ENCODE data around the gene ADAMTS17.
A peak's percentile ranks its signal among the peaks of the same experiment; 100 is the strongest.
"Not testable (repeated sequence)": the region's sequence is repeated elsewhere in the genome, so short reads cannot be mapped to it uniquely, and the experiment has no call there.

The ADAMTS17 gene

DNA sequence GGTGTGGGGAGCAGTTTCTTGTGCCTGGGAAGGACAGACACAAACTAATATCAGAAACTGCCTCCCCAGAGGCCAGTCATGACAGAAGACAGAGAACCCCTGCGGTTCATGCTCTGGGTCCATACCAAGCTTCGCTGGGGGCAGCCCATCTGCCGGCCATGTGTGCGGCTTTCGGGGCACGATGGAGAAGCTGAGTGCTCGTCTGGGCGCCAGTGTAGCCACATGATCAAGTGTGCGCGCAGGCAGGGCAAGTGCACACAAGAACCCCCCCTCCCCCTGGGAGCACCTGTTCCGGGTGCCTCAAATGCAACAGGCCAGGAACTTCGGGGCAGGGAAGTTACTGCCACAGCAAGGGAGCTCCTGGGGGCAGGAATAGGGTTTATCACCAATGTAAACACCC lies 1.8 kb downstream of the ADAMTS17 start:
- Histone ChIP-seq H3K79me2 (no peaks in the 10 kb centered on the region), H3K27ac (no peak overlapping the region), H3K9me3 (ENCODE audit: control insufficient read depth, low read length) (no peaks in the 10 kb centered on the region), H3K9ac (no peak overlapping the region), H2AFZ (no peak overlapping the region), H3K27me3 (ENCODE audit: control insufficient read depth, insufficient read depth, low read length) (no peaks in the 10 kb centered on the region), H3K4me3 (ENCODE audit: low read depth, low read length) (no peak overlapping the region), H3K4me2 (ENCODE audit: low read length) (no peak overlapping the region), H3K36me3 (ENCODE audit: control insufficient read depth, insufficient read depth, low read length) (no peaks in the 10 kb centered on the region), H3K4me1 (no peaks in the 10 kb centered on the region)
- TF ChIP-seq, protein P1, sequence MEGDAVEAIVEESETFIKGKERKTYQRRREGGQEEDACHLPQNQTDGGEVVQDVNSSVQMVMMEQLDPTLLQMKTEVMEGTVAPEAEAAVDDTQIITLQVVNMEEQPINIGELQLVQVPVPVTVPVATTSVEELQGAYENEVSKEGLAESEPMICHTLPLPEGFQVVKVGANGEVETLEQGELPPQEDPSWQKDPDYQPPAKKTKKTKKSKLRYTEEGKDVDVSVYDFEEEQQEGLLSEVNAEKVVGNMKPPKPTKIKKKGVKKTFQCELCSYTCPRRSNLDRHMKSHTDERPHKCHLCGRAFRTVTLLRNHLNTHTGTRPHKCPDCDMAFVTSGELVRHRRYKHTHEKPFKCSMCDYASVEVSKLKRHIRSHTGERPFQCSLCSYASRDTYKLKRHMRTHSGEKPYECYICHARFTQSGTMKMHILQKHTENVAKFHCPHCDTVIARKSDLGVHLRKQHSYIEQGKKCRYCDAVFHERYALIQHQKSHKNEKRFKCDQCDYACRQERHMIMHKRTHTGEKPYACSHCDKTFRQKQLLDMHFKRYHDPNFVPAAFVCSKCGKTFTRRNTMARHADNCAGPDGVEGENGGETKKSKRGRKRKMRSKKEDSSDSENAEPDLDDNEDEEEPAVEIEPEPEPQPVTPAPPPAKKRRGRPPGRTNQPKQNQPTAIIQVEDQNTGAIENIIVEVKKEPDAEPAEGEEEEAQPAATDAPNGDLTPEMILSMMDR (IDR thresholded peaks at IDR 0.05) = no peak

DNA sequence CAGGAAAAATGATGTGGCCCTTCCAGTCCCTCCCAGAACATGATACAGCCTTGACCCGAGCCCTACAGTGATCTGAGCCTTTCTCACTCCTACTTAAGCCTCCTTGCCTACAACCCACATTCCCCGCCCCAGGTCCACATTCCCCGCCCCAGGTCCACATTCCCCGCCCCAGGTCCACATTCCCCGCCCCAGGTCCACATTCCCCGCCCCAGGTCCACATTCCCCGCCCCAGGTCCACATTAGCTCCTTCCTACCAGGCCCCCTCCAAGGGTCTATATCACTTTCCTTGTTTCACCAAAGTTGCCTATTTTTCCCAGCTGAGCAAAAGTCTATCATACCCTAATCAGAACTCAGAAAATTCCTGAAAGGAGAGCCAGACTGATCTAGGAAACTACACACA lies 2.3 kb downstream of the ADAMTS17 start:
- not testable (repeated sequence) for H3K9me3 ChIP-seq (ENCODE audit: control insufficient read depth, low read length); H3K4me2 ChIP-seq (ENCODE audit: low read length); H3K9ac ChIP-seq; H3K4me1 ChIP-seq; H3K36me3 ChIP-seq (ENCODE audit: control insufficient read depth, insufficient read depth, low read length); H3K79me2 ChIP-seq; H3K4me3 ChIP-seq (ENCODE audit: low read depth, low read length); H3K27ac ChIP-seq; H2AFZ ChIP-seq; H3K27me3 ChIP-seq (ENCODE audit: control insufficient read depth, insufficient read depth, low read length)

DNA sequence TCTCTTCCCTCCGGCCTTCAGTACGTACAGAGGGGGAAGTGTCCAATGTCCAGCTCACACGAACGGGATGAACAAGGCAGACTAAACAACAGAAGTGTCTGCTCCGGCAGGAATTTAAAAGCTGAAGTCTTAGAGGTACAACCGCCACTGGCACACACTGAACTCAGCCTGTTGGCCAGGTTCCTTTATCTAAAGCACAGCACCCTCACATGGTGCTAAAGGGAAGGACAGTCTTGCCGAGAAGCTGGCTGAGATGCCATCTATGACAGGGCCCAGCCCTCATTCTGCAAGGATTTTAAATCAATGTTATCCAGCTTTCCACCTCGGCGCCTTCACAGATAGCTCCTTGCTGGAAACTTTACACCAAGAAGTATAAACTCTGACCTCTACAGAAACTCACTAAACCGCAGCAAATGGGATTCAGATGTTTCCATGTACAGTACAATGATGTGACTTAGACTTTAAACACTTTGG lies 2.8 kb downstream of the ADAMTS17 start:
- Histone ChIP-seq H3K36me3 (ENCODE audit: control insufficient read depth, insufficient read depth, low read length) (no peaks in the 10 kb centered on the region), H3K9ac (no peak overlapping the region), H3K79me2 (no peaks in the 10 kb centered on the region), H3K4me2 (ENCODE audit: low read length) (no peak overlapping the region), H3K4me1 (no peaks in the 10 kb centered on the region), H3K27ac (no peak overlapping the region), H3K9me3 (ENCODE audit: control insufficient read depth, low read length) (no peaks in the 10 kb centered on the region), H3K4me3 (ENCODE audit: low read depth, low read length) (no peak overlapping the region), H3K27me3 (ENCODE audit: control insufficient read depth, insufficient read depth, low read length) (no peaks in the 10 kb centered on the region), H2AFZ (no peak overlapping the region)
- TF ChIP-seq, protein P1 (IDR thresholded peaks at IDR 0.05) = peak; percentile 21

DNA sequence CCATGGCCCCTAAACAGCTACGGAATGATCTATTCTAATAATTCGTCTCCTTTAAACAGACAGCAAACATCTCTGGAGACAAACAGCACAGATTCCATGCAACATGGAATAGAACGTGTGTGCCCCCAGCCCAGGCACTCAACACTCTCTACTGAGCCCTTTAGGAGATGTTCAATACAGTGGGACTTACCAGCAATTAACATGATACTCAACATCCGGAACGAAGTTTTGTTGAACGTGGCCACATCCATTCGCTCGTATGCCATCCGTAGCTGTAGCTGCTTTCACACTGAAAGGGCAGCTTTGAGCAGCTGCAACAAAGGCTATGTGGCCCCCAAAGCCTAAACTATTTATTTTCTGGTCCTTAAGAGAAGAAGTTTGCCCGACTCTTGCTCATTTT lies 3.5 kb downstream of the ADAMTS17 start:
- Histone ChIP-seq H3K9ac (no peak overlapping the region), H3K4me2 (ENCODE audit: low read length) (no peak overlapping the region), H2AFZ (no peak overlapping the region), H3K27me3 (ENCODE audit: control insufficient read depth, insufficient read depth, low read length) (no peaks in the 10 kb centered on the region), H3K4me3 (ENCODE audit: low read depth, low read length) (no peak overlapping the region), H3K79me2 (no peaks in the 10 kb centered on the region), H3K27ac (no peak overlapping the region), H3K36me3 (ENCODE audit: control insufficient read depth, insufficient read depth, low read length) (no peaks in the 10 kb centered on the region), H3K4me1 (no peaks in the 10 kb centered on the region), H3K9me3 (ENCODE audit: control insufficient read depth, low read length) (no peaks in the 10 kb centered on the region)
- TF ChIP-seq, protein P1 (IDR thresholded peaks at IDR 0.05) = no peak

DNA sequence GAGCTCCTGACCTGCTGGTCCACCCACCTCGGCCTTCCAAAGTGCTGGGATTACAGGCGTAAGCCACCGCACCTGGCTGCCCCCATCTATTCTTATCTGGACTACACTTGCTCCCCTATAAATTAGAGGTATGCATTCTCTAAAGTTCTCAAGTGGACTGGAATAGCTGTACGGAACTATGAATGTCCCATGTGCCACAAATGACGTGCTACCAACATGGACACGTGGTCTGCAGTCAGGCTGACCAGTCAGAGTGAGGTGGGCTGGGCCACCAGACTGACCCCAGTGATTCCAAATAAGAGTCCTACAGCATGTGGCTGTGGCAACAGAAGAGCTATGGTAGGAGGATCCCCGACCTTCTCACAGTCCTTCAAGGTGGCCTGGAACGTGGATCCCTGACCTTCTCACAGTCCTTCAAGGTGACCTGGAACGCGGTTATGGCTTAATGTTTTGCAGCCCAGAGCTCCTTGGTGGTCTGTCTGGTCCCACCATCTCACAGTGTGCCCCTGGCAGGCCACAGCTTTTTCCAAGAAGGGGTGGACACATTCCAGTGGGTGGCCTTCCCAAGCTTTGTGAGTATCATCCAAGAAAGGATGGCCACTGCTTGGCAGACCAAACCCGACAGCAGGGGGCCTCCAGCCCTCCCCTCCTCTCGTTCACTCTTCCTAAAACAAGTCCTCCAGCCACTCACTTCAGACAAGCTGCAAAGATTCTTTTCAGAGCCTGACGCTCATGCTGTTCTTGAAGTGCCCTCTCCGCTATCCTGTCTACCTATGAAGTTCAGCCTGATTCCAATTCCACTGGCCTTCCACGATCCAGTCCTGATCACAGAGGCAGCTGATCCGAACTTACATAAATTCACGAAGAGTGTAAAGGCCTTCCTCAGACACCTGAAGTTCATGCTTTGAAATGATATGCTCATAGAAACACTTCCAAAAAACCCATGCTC lies 4.4 kb downstream of the ADAMTS17 start:
- H3K4me2 ChIP-seq (ENCODE audit: low read length) = no peak overlapping the region
- H3K9ac ChIP-seq = no peak overlapping the region
- no peak overlapping the region for H3K4me3 ChIP-seq (ENCODE audit: low read depth, low read length)
- H3K27ac ChIP-seq = no peak overlapping the region
- no peaks in the 10 kb centered on the region for H3K27me3 ChIP-seq (ENCODE audit: control insufficient read depth, insufficient read depth, low read length)
- no peaks in the 10 kb centered on the region for H3K4me1 ChIP-seq
- H3K9me3 ChIP-seq (ENCODE audit: control insufficient read depth, low read length) = no peaks in the 10 kb centered on the region
- no peaks in the 10 kb centered on the region for H3K79me2 ChIP-seq
- no peaks in the 10 kb centered on the region for H3K36me3 ChIP-seq (ENCODE audit: control insufficient read depth, insufficient read depth, low read length)
- H2AFZ ChIP-seq = no peak overlapping the region
- TF ChIP-seq, protein P1 (IDR thresholded peaks at IDR 0.05) = no peak
